Ovary (tissue), 9 donors: ENCODE results near the gene TAF11. TPM values are rescaled to one million over a fixed set of nuclear protein-coding genes. Genes with fewer than 3 reads are reported as not detected.

Source experiments
- DNase-seq, 5 donors: peaks; one replicate each; pipeline ENCODE4 v3.0.0-alpha.2; 2019 to 2020
- H3K27ac ChIP-seq, 2 donors: fragments of 200-600 bp; one replicate each; pipeline versions ENCODE4 v1.5.1 to v1.8.0; 2019 to 2022
- H3K27me3 ChIP-seq: fragments of 200-600 bp; one replicate; pipeline ENCODE4 v1.8.0; 2022
- H3K36me3 ChIP-seq: fragments of 200-600 bp; sonication (generic); one replicate; pipeline ENCODE4 v1.5.1; 2019
- H3K4me1 ChIP-seq: one replicate; pipeline ENCODE4 v1.8.1; 2013; ENCODE audit warnings: mild to moderate bottlenecking, moderate library complexity; ENCODE audit not compliant: insufficient read depth
- H3K4me3 ChIP-seq: fragments of 200-600 bp; sonication (generic); one replicate; pipeline ENCODE4 v1.5.1; 2017
- H3K9me3 ChIP-seq, 2 donors: fragments of 200-600 bp in 1 of 2; sonication (generic) in 1 of 2; one replicate each; pipeline versions ENCODE4 v1.5.1 to v1.8.1; 2013 to 2019; ENCODE audit warnings: mild to moderate bottlenecking in 1 of 2, moderate library complexity in 1 of 2
- CTCF ChIP-seq, 3 donors: fragments of 450-650 bp in 2 of 3; fragments of 200-600 bp in 1 of 3; IDR thresholded peaks; one replicate each; pipeline versions ENCODE4 v1.5.1 to v1.8.0; 2016 to 2022; ENCODE audit warnings: antibody characterized with exemption in 3 of 3, mild to moderate bottlenecking in 1 of 3
- EP300 ChIP-seq: sonication (generic); formaldehyde crosslinking; IDR thresholded peaks from one replicate; pipeline ENCODE4 v1.6.1; 2017; ENCODE audit warnings: antibody characterized with exemption
- POLR2A ChIP-seq: fragments of 450-650 bp; IDR thresholded peaks from one replicate; pipeline ENCODE4 v1.6.1; 2017; ENCODE audit warnings: antibody characterized with exemption, mild to moderate bottlenecking, moderate library complexity
- WGBS, 3 donors: extraction: QIAGEN DNeasy Blood & Tissue Kit in 1 of 3; methylation state at CpG; one replicate each; pipeline versions ENCODE4 v1.1.5 to v1.1.7; 2013 to 2017; 5-methylcytosine and 5-hydroxymethylcytosine counted together
- intact Hi-C, 4 donors: fragments of 100-400 bp; cut with DNase I; formaldehyde crosslinking; loops; one replicate each; pipeline versions ENCODE4 v1.11.0 to v1.15.1; 2022 to 2023
- polyA plus RNA-seq, 2 donors: library from polyadenylated mRNA; stranded (reverse); fragments of 200-250 nt in 1 of 2; fragments of 350-450 nt in 1 of 2; fragmentation: Illumina TruSeq in 1 of 2; extraction: RNeasy Lipid Tissue Mini Kit (QIAGEN cat#74804) in 1 of 2; gene quantifications; one replicate each; pipeline ENCODE4 v1.2.3, GENCODE V29; 2013 to 2014
- total RNA-seq, 7 donors: library from RNA; depleted of rRNA in 2 of 7; stranded (reverse); fragments of >200 nt in 2 of 7; fragmentation: NEBNext Ultra II Directional in 3 of 7; extraction: Animal tissue kit (Norgen Biotek cat#: 25700) in 3 of 7; gene quantifications; one replicate each; pipeline versions ENCODE4 v1.1.0 to v1.2.4, GENCODE V29; 2016 to 2023
- donor health status: DM: no; HTN: no; CAD: no; lungs with moderate emphysema.
- donor health status: DM: no; HTN: no; CAD: no.
- donor health status: Bipolar disorder and iron deficiency.
- donor health status: DM: yes; HTN: yes; CAD: no.
- donor health status: DM: no; HTN: no; CAD: no.
- donor health status: DM: yes; HTN: yes; CAD: no.

The TAF11 gene
- total and polyA plus RNA-seq, 9 donors, result 16.0 to 30.8 (median 19.4) TPM

DNA sequence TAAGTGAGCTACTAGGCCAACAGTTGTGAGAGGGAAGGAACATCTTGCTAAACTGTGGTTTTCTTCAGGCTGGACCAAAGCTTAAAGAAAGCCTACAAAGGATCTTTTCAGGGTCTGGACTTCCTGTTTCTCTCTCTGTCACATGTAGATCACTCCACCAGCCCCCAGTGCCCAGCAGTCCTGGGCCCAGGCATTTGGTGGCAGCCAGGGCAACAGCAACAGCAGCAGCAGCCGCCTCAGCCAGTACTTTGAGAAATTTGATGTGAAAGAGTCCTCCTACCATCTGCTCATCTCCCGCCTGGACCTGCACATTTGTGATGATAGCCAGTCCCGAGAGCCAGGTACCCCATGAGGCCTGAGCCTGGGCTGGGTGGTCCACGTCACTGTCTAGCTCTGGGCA, 51.8 kb downstream of the TAF11 start:
- no peak for TF ChIP-seq CTCF (IDR thresholded peaks at IDR 0.05)
- no peak for TF ChIP-seq POLR2A
- TF ChIP-seq EP300, result no peak
- Histone ChIP-seq H3K9me3 (no peaks in the 10 kb centered on the region), H3K36me3 (no peaks in the 10 kb centered on the region), H3K4me1 (no peaks in the 10 kb centered on the region), H3K4me3 (no peak overlapping the region), H3K27me3 (no peaks in the 10 kb centered on the region), H3K27ac (no peak overlapping the region)
- intact Hi-C loops, result no loop called here
- WGBS, 3 donors, result 96 to 98% (median 96%) methylated on average over 4 of the region's 4 CpGs
- DNase-seq, result no peak

- no peak for DNase-seq
- H3K27me3 ChIP-seq, result no peaks in the 10 kb centered on the region
- H3K9me3 ChIP-seq, result no peaks in the 10 kb centered on the region
- H3K4me3 ChIP-seq, result no peak overlapping the region
- TF ChIP-seq EP300, result no peak
- no peak for TF ChIP-seq CTCF (IDR thresholded peaks at IDR 0.05)
- no peak for TF ChIP-seq POLR2A
- H3K27ac ChIP-seq, result no peak overlapping the region
- no peaks in the 10 kb centered on the region for H3K4me1 ChIP-seq
- 89 to 93% (median 92%) methylated on average over 4 of the region's 4 CpGs for WGBS, 3 donors
- intact Hi-C loops, result no loop called here
- no peaks in the 10 kb centered on the region for H3K36me3 ChIP-seq
Measured at GRCh38 chr6:34834789-34835518, 52.9 kb downstream of the TAF11 start.

DNA sequence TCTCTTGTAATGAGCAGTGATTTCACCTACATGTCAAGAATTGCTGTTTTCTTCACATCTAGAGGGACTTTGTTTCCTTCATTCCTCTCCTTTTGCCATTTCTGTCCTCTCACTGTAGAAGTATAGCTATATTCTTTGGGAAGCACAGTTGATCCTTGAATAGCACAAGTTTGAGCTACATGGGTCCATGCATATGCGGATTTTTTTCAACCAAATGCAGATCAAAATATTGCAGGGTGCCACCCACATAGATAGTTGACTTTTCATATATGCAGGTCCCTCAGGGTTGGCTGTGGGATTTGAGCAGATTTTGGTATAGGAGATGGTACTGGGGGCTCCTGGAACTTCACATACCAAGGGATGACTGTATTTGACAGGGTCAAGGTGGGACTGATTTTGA, 54.9 kb downstream of the TAF11 start:
- intact Hi-C loops, result no loop called here
- WGBS, 3 donors, result 93 to 100% (median 95%) methylated on average over 1 of the region's 1 CpG
- H3K4me1 ChIP-seq, result no peaks in the 10 kb centered on the region
- H3K27ac ChIP-seq, result no peak overlapping the region
- H3K27me3 ChIP-seq, result no peaks in the 10 kb centered on the region
- H3K9me3 ChIP-seq, result no peaks in the 10 kb centered on the region
- H3K4me3 ChIP-seq, result no peak overlapping the region
- TF ChIP-seq POLR2A, result no peak
- no peak for TF ChIP-seq EP300
- TF ChIP-seq CTCF (IDR thresholded peaks at IDR 0.05), result no peak
- DNase-seq, result no peak
- no peaks in the 10 kb centered on the region for H3K36me3 ChIP-seq

DNA sequence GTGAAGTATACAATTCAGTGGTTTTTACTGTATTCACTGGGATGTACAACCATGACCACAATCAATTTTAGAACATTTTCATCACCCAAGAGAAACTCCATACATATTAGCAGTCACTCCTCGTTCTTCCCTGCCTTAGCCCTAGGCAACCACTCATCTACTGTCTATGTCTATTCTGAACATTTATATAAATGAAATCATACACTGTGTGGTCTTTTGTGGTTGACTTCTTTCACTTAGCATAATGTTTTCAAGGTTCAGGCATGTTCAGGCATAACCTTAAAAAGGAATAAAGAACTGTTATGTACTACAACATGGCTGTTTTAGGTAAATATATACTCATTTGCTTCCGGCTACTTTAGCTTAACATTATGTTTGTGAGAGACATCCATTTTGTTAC, 58.7 kb downstream of the TAF11 start:
- H3K9me3 ChIP-seq, result no peaks in the 10 kb centered on the region
- DNase-seq, result no peak
- no peaks in the 10 kb centered on the region for H3K4me1 ChIP-seq
- H3K27ac ChIP-seq, result no peak overlapping the region
- H3K36me3 ChIP-seq, result no peaks in the 10 kb centered on the region
- intact Hi-C loops, result no loop called here
- WGBS, 3 donors, result 92 to 97% (median 97%) methylated on average over 2 of the region's 2 CpGs
- TF ChIP-seq CTCF (IDR thresholded peaks at IDR 0.05) (no peak), EP300 (no peak), POLR2A (no peak)
- no peak overlapping the region for H3K4me3 ChIP-seq
- H3K27me3 ChIP-seq, result no peaks in the 10 kb centered on the region

Other genes with a start within 250 kb of the TAF11 start
- 10 to 100 TPM; 29.4 to 59.8 (median 47.6) TPM for gene ILRUN, start 191.3 kb downstream of the TAF11 start, total RNA-seq
- gene ILRUN, start 191.3 kb downstream of the TAF11 start, polyA plus RNA-seq, result 10 to 100 TPM; 40.2 to 86.5 TPM
- gene SNRPC, start 130.5 kb downstream of the TAF11 start, total RNA-seq, result 10 to 100 TPM; 46.6 to 93.2 (median 57.1) TPM
- 10 to 100 TPM; 79.5 to 94.3 TPM for gene SNRPC, start 130.5 kb downstream of the TAF11 start, polyA plus RNA-seq
- gene BLTP3A, start 96.0 kb downstream of the TAF11 start, total RNA-seq, result 10 to 100 TPM in 2 of 7 donors, 1 to 10 TPM in 5; 6.3 to 18.1 (median 7.5) TPM
- gene BLTP3A, start 96.0 kb downstream of the TAF11 start, polyA plus RNA-seq, result 1 to 10 TPM; 2.7 to 7.5 TPM
- gene ANKS1A, start 1.2 kb upstream of the TAF11 start, total RNA-seq, result 10 to 100 TPM; 16.0 to 45.0 (median 28.9) TPM
- gene ANKS1A, start 1.2 kb upstream of the TAF11 start, polyA plus RNA-seq, result 10 to 100 TPM; 19.2 to 20.5 TPM